PC-3 (cell line): ENCODE data around the gene LHFPL2.

Experiments used
- EZH2 ChIP-seq: fragments of 300-600 bp; sonication (generic); IDR thresholded peaks from one replicate; pipeline ENCODE4 v1.6.1; 2017; ENCODE audit warnings: antibody characterized with exemption, mild to moderate bottlenecking, low read length; ENCODE audit not compliant: unreplicated experiment
- TF ChIP-seq, protein P1 (sequence below): fragments of 300-600 bp; sonication (generic); conservative IDR thresholded peaks from 2 replicates; pipeline ENCODE4 v1.5.1; 2017; ENCODE audit warnings: antibody characterized with exemption, low read depth, mild to moderate bottlenecking, low read length

DNA sequence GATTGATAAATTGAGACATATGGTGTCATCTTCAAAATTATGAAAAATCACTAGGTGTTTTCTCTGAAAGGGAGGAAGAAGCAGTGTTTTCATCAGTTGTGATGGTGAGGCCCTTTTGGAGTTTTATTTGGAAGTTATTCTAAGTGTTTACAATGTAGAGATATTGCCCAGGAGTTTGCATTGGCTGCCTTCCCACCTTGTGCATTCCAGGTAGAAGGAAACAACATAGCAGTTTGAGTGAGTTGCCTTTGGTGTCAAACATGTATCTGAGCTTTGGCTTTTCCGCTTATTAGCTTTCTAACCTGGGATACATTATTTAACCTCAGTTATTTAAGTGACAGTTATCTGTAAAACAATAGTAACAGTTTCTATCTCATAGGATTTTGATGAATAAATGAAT is 165.6 kb downstream of the LHFPL2 start:
- TF ChIP-seq, protein P1, sequence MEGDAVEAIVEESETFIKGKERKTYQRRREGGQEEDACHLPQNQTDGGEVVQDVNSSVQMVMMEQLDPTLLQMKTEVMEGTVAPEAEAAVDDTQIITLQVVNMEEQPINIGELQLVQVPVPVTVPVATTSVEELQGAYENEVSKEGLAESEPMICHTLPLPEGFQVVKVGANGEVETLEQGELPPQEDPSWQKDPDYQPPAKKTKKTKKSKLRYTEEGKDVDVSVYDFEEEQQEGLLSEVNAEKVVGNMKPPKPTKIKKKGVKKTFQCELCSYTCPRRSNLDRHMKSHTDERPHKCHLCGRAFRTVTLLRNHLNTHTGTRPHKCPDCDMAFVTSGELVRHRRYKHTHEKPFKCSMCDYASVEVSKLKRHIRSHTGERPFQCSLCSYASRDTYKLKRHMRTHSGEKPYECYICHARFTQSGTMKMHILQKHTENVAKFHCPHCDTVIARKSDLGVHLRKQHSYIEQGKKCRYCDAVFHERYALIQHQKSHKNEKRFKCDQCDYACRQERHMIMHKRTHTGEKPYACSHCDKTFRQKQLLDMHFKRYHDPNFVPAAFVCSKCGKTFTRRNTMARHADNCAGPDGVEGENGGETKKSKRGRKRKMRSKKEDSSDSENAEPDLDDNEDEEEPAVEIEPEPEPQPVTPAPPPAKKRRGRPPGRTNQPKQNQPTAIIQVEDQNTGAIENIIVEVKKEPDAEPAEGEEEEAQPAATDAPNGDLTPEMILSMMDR: no peak
- TF ChIP-seq EZH2: no peak
